SK-N-SH (cell line): ENCODE results near the gene OR8G5. TPM values are rescaled to one million over a fixed set of nuclear protein-coding genes. Genes with fewer than 3 reads are reported as not detected.

Experiments
- CTCF ChIA-PET: fragments of 300-600, 350-600 bp; formaldehyde crosslinking; extraction: SDS; loops from one replicate; lab custom pipeline; 2021; lab: Yijun Ruan, JAX
- POLR2A ChIA-PET: fragments of 350-600 bp; sonication (Branson Sonifier 250); formaldehyde crosslinking; extraction: SDS; loops from one replicate; lab custom pipeline; 2020; ENCODE audit warnings: antibody characterized with exemption, inconsistent platforms; lab: Yijun Ruan, JAX
- DNase-seq: peaks from one replicate; pipeline ENCODE4 v3.0.0; 2012
- H2AFZ ChIP-seq: fragments of 200-600 bp; sonication (generic); 2 replicates; pipeline ENCODE4 v1.8.1; 2016; ENCODE audit warnings: antibody characterized with exemption, mild to moderate bottlenecking, low read depth
- H3F3A ChIP-seq: fragments of 200-600 bp; sonication (generic); replicated peaks from 2 replicates; pipeline ENCODE3; 2016; ENCODE audit warnings: antibody characterized with exemption, mild to moderate bottlenecking; ENCODE audit not compliant: insufficient read depth
- H3K27ac ChIP-seq, 2 experiments: fragments of 200-500 bp in 1 of 2; fragments of 200-600 bp in 1 of 2; sonication (Bioruptor generic) in 1 of 2; sonication (generic), shearing (Covaris generic) in 1 of 2; 2 replicates each; pipeline versions ENCODE4 v1.5.1 to v1.6.1; 2014 to 2016; ENCODE audit warnings: low read depth in 2 of 2, inconsistent platforms in 1 of 2, low read length in 1 of 2, mild to moderate bottlenecking in 1 of 2, mixed read lengths in 1 of 2
- H3K27me3 ChIP-seq: fragments of 200-600 bp; sonication (generic), shearing (Covaris generic); 2 replicates; pipeline ENCODE4 v1.6.1; 2016; ENCODE audit warnings: mixed run types; ENCODE audit not compliant: insufficient read depth
- H3K36me3 ChIP-seq, 2 experiments: fragments of 200-500 bp in 1 of 2; fragments of 200-600 bp in 1 of 2; sonication (Bioruptor generic) in 1 of 2; sonication (generic) in 1 of 2; replicated peaks in 1 of 2; 2 replicates each; pipeline versions ENCODE3 to v1.5.1; 2014 to 2016; ENCODE audit warnings: low read length in 1 of 2, mild to moderate bottlenecking in 1 of 2; ENCODE audit not compliant: insufficient read depth in 2 of 2, control insufficient read depth in 1 of 2
- H3K4me1 ChIP-seq, 2 experiments: fragments of 200-500 bp in 1 of 2; fragments of 200-600 bp in 1 of 2; sonication (Bioruptor generic) in 1 of 2; sonication (generic), shearing (Covaris generic) in 1 of 2; 2 replicates each; pipeline versions ENCODE4 v1.5.1 to v1.6.1; 2014 to 2016; ENCODE audit warnings: low read depth in 1 of 2, low read length in 1 of 2, mixed run types in 1 of 2; ENCODE audit not compliant: insufficient read depth in 2 of 2, control insufficient read depth in 1 of 2
- H3K4me2 ChIP-seq: fragments of 200-600 bp; sonication (generic), shearing (Covaris generic); 2 replicates; pipeline ENCODE4 v1.6.1; 2017; ENCODE audit warnings: mixed run types
- H3K4me3 ChIP-seq, 2 experiments: fragments of 200-500 bp in 1 of 2; fragments of 200-600 bp in 1 of 2; sonication (Bioruptor generic) in 1 of 2; sonication (generic), shearing (Covaris generic) in 1 of 2; 2 replicates each; pipeline versions ENCODE4 v1.5.1 to v1.8.1; 2014 to 2016; ENCODE audit warnings: low read depth in 2 of 2, inconsistent platforms in 1 of 2, low read length in 1 of 2, mild to moderate bottlenecking in 1 of 2, mixed read lengths in 1 of 2, moderate library complexity in 1 of 2
- H3K79me2 ChIP-seq: fragments of 200-600 bp; sonication (generic); 2 replicates; pipeline ENCODE4 v1.8.1; 2017; ENCODE audit warnings: mild to moderate bottlenecking; ENCODE audit not compliant: insufficient read depth
- H3K9ac ChIP-seq: fragments of 200-600 bp; sonication (generic); 2 replicates; pipeline ENCODE4 v1.6.1; 2017; ENCODE audit warnings: mixed run types
- H3K9me2 ChIP-seq: fragments of 200-600 bp; sonication (generic); 2 replicates; pipeline ENCODE4 v1.6.1; 2017; ENCODE audit warnings: mixed run types
- H3K9me3 ChIP-seq: fragments of 200-600 bp; sonication (generic); 2 replicates; pipeline ENCODE4 v1.6.1; 2017; ENCODE audit warnings: mixed run types, mild to moderate bottlenecking, moderate library complexity
- H4K20me1 ChIP-seq: fragments of 200-600 bp; sonication (generic); 2 replicates; pipeline ENCODE4 v1.6.1; 2017; ENCODE audit warnings: mild to moderate bottlenecking, mixed run types; ENCODE audit not compliant: insufficient read depth
- ELF1 ChIP-seq: IDR thresholded peaks from 2 replicates; pipeline ENCODE4 v1.4.0; 2012
- FOSL2 ChIP-seq: IDR thresholded peaks from 2 replicates; pipeline ENCODE4 v1.4.0; 2012; ENCODE audit warnings: low read depth, mild to moderate bottlenecking, moderate library complexity, borderline replicate concordance
- FOXJ3 ChIP-seq: sonication (generic); formaldehyde crosslinking; IDR thresholded peaks from 2 replicates; pipeline ENCODE4 v1.5.1; 2020; ENCODE audit warnings: mild to moderate bottlenecking, missing genetic modification reagents
- FOXM1 ChIP-seq: IDR thresholded peaks from 2 replicates; pipeline ENCODE4 v1.4.0; 2012; ENCODE audit warnings: low read depth, mild to moderate bottlenecking
- GATA2 ChIP-seq: sonication (generic); formaldehyde crosslinking; IDR thresholded peaks from 2 replicates; pipeline ENCODE4 v1.5.0; 2020; ENCODE audit warnings: mild to moderate bottlenecking, missing genetic modification reagents
- JUND ChIP-seq: IDR thresholded peaks from 2 replicates; pipeline ENCODE4 v1.4.0; 2012
- MEF2A ChIP-seq: IDR thresholded peaks from 2 replicates; pipeline ENCODE4 v1.4.0; 2012; ENCODE audit warnings: low read depth, borderline replicate concordance
- MXI1 ChIP-seq: IDR thresholded peaks from 2 replicates; pipeline ENCODE4 v1.6.1; 2012; ENCODE audit warnings: mild to moderate bottlenecking, low read depth, low read length, improper control_type of control experiment
- RAD21 ChIP-seq: IDR thresholded peaks from 2 replicates; pipeline ENCODE4 v1.6.1; 2012; ENCODE audit warnings: mild to moderate bottlenecking, low read length
- RCOR1 ChIP-seq: fragments of 150-350 bp; IDR thresholded peaks from 2 replicates; pipeline ENCODE4 v1.6.1; 2017; ENCODE audit warnings: antibody characterized with exemption, low read length
- SIN3A ChIP-seq: IDR thresholded peaks from 2 replicates; pipeline ENCODE4 v1.6.1; 2012; ENCODE audit warnings: low read depth, mild to moderate bottlenecking, low read length, moderate library complexity, borderline replicate concordance
- SMC3 ChIP-seq: IDR thresholded peaks from 2 replicates; pipeline ENCODE4 v1.6.1; 2012; ENCODE audit warnings: low read depth, low read length, improper control_type of control experiment
- TCF12 ChIP-seq: IDR thresholded peaks from 2 replicates; pipeline ENCODE4 v1.4.0; 2012
- WGBS: methylation state at CpG from one replicate; pipeline ENCODE4 v1.1.6; 2017; ENCODE audit warnings: low lambda C conversion rate; 5-methylcytosine and 5-hydroxymethylcytosine counted together
- polyA plus RNA-seq, 3 experiments: library from polyadenylated mRNA; depleted of rRNA; stranded (reverse); fragments of >200 nt; gene quantifications; 2 replicates each; pipeline ENCODE4 v1.2.3, GENCODE V29; 2012
- TF ChIP-seq, protein P1 (sequence below): IDR thresholded peaks from 2 replicates; pipeline ENCODE4 v1.6.1; 2012; ENCODE audit warnings: mild to moderate bottlenecking, low read depth, low read length, moderate library complexity
- TF ChIP-seq, protein P2 (sequence below): IDR thresholded peaks from 2 replicates; pipeline ENCODE4 v1.4.0; 2012; ENCODE audit warnings: low read depth
- TF ChIP-seq, protein P3 (sequence below): fragments of 200-600 bp; sonication (generic); IDR thresholded peaks from 2 replicates; pipeline ENCODE4 v1.6.1; 2017; ENCODE audit warnings: antibody characterized with exemption, mild to moderate bottlenecking, moderate library complexity
- TF ChIP-seq, protein P4 (sequence below): IDR thresholded peaks from 2 replicates; pipeline ENCODE4 v1.4.0; 2012; ENCODE audit warnings: low read depth, borderline replicate concordance
- TF ChIP-seq, protein P5 (sequence below): fragments of 150-350 bp; IDR thresholded peaks from 2 replicates; pipeline ENCODE4 v1.6.1; 2016; ENCODE audit warnings: mild to moderate bottlenecking, low read depth, low read length

OR8G5 gene
- polyA plus RNA-seq, 1 of the 3 experiments (the other 2 are of a cell fraction), result not detected

DNA sequence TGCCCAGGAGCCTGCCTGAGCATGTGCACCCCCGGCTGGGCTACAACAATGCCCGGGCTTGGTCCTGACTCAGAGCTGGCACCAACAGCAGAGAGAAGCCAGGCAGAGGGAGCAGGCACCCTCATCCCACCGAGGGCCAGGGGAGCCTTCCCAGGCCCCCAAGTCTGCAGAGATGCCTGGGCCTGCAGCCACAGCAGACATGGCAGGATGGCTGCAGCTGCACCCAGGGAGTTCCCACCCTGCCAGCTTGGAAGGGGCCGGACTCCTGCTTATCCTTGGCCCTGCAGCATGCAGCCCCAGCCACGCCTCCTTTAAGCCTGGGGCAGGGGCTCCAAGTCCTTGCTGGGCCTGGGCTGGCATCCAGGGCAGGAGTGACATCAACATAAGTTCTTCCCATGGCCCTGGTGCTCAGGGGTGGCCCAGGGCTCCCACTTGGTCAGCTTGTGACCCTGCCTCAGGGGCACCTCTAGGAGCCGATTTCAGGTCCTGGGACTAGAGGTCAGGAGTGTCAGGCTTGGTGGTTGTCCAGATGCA is 46.3 kb upstream of the OR8G5 start (continued):
- TF ChIP-seq, protein P1, sequence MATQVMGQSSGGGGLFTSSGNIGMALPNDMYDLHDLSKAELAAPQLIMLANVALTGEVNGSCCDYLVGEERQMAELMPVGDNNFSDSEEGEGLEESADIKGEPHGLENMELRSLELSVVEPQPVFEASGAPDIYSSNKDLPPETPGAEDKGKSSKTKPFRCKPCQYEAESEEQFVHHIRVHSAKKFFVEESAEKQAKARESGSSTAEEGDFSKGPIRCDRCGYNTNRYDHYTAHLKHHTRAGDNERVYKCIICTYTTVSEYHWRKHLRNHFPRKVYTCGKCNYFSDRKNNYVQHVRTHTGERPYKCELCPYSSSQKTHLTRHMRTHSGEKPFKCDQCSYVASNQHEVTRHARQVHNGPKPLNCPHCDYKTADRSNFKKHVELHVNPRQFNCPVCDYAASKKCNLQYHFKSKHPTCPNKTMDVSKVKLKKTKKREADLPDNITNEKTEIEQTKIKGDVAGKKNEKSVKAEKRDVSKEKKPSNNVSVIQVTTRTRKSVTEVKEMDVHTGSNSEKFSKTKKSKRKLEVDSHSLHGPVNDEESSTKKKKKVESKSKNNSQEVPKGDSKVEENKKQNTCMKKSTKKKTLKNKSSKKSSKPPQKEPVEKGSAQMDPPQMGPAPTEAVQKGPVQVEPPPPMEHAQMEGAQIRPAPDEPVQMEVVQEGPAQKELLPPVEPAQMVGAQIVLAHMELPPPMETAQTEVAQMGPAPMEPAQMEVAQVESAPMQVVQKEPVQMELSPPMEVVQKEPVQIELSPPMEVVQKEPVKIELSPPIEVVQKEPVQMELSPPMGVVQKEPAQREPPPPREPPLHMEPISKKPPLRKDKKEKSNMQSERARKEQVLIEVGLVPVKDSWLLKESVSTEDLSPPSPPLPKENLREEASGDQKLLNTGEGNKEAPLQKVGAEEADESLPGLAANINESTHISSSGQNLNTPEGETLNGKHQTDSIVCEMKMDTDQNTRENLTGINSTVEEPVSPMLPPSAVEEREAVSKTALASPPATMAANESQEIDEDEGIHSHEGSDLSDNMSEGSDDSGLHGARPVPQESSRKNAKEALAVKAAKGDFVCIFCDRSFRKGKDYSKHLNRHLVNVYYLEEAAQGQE, result no peak
- TF ChIP-seq SIN3A (no peak), MEF2A (no peak), FOSL2 (no peak)

DNA sequence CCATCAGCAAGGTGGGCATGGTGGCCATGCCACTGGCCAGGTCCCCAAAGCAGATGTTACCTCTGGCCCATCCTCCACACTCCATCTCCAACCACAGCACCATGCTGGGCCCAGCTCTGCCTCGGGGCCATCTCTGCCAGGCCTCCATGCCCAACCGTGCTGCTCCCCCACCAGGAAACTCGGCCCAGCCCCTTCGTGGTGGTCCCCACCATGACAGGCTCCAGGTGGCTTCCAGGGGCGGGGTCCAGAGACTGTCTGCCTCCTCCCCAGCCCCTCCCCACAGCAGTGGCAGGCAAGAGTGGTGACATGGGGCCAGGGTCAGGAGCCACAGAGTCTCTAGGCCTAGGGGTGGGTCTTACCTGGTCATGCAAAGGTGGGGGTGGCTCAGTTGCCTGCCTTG is 45.8 kb upstream of the OR8G5 start:
- Histone ChIP-seq H2AFZ (no peak overlapping the region), H3K4me3 (no peak overlapping the region), H3K27me3 (peaks cover 16% of the 10 kb centered on the region; the same call in 1 of the 2 replicates), H3K9me2 (no peaks in the 10 kb centered on the region), H3K4me2 (no peak overlapping the region), H3K9me3 (no peaks in the 10 kb centered on the region), H3F3A (no peaks in the 10 kb centered on the region), H3K4me1 (no peaks in the 10 kb centered on the region), H3K9ac (no peak overlapping the region), H3K27ac (no peak overlapping the region), H3K36me3 (no peaks in the 10 kb centered on the region), H3K79me2 (no peaks in the 10 kb centered on the region), H4K20me1 (no peaks in the 10 kb centered on the region)
- ChIA-PET CTCF (interaction anchor here (1.8 kb wide), 1 partner anchor 139 kb away, joined by 5 read pairs; no protein-coding TSS in a partner anchor), POLR2A (interaction anchor here (0.5 kb wide), 1 partner anchor 157 kb away, joined by 3 read pairs; no protein-coding TSS in a partner anchor)
- TF ChIP-seq, protein P2, sequence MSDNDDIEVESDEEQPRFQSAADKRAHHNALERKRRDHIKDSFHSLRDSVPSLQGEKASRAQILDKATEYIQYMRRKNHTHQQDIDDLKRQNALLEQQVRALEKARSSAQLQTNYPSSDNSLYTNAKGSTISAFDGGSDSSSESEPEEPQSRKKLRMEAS, result no peak
- TF ChIP-seq MEF2A (no peak), FOSL2 (no peak), MXI1 (no peak), RAD21 (no peak), GATA2 (CRISPR knock-in tag) (no peak), RCOR1 (no peak), TCF12 (no peak), ELF1 (no peak), FOXJ3 (CRISPR knock-in tag) (no peak), JUND (no peak), SMC3 (no peak), FOXM1 (no peak)
- TF ChIP-seq, protein P3, sequence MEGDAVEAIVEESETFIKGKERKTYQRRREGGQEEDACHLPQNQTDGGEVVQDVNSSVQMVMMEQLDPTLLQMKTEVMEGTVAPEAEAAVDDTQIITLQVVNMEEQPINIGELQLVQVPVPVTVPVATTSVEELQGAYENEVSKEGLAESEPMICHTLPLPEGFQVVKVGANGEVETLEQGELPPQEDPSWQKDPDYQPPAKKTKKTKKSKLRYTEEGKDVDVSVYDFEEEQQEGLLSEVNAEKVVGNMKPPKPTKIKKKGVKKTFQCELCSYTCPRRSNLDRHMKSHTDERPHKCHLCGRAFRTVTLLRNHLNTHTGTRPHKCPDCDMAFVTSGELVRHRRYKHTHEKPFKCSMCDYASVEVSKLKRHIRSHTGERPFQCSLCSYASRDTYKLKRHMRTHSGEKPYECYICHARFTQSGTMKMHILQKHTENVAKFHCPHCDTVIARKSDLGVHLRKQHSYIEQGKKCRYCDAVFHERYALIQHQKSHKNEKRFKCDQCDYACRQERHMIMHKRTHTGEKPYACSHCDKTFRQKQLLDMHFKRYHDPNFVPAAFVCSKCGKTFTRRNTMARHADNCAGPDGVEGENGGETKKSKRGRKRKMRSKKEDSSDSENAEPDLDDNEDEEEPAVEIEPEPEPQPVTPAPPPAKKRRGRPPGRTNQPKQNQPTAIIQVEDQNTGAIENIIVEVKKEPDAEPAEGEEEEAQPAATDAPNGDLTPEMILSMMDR, result no peak
- TF ChIP-seq, protein P4, sequence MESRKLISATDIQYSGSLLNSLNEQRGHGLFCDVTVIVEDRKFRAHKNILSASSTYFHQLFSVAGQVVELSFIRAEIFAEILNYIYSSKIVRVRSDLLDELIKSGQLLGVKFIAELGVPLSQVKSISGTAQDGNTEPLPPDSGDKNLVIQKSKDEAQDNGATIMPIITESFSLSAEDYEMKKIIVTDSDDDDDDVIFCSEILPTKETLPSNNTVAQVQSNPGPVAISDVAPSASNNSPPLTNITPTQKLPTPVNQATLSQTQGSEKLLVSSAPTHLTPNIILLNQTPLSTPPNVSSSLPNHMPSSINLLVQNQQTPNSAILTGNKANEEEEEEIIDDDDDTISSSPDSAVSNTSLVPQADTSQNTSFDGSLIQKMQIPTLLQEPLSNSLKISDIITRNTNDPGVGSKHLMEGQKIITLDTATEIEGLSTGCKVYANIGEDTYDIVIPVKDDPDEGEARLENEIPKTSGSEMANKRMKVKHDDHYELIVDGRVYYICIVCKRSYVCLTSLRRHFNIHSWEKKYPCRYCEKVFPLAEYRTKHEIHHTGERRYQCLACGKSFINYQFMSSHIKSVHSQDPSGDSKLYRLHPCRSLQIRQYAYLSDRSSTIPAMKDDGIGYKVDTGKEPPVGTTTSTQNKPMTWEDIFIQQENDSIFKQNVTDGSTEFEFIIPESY, result no peak
- TF ChIP-seq, protein P5, sequence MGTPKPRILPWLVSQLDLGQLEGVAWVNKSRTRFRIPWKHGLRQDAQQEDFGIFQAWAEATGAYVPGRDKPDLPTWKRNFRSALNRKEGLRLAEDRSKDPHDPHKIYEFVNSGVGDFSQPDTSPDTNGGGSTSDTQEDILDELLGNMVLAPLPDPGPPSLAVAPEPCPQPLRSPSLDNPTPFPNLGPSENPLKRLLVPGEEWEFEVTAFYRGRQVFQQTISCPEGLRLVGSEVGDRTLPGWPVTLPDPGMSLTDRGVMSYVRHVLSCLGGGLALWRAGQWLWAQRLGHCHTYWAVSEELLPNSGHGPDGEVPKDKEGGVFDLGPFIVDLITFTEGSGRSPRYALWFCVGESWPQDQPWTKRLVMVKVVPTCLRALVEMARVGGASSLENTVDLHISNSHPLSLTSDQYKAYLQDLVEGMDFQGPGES, result no peak
- DNase-seq, result no peak
- WGBS, result 0% methylated on average over 1 of the region's 5 CpGs
